Measurements from ENCODE around the gene CEP57L1.

CEP57L1 gene

DNA sequence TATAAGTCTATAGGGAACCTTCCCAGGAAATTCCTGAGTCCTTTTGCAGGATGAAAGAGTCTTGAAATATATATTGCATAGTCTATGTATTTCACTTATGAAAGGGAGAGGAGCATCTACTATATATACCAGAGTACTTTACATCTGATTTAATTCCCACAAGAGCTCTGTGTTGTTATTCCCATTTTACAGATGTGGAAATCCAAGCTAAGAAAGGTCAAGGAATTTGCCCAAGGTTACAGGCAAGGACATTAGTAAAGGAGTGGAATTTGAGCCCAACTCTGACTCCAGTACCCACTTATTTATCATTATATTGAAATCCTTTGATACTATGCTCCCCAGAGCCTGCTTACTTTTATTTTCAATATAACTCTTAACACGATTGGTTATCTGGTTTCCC lies 3.2 kb upstream of the CEP57L1 start:
- TF ChIP-seq, protein P1, sequence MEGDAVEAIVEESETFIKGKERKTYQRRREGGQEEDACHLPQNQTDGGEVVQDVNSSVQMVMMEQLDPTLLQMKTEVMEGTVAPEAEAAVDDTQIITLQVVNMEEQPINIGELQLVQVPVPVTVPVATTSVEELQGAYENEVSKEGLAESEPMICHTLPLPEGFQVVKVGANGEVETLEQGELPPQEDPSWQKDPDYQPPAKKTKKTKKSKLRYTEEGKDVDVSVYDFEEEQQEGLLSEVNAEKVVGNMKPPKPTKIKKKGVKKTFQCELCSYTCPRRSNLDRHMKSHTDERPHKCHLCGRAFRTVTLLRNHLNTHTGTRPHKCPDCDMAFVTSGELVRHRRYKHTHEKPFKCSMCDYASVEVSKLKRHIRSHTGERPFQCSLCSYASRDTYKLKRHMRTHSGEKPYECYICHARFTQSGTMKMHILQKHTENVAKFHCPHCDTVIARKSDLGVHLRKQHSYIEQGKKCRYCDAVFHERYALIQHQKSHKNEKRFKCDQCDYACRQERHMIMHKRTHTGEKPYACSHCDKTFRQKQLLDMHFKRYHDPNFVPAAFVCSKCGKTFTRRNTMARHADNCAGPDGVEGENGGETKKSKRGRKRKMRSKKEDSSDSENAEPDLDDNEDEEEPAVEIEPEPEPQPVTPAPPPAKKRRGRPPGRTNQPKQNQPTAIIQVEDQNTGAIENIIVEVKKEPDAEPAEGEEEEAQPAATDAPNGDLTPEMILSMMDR (conservative IDR thresholded peaks at IDR 0.05; ENCODE audit: control insufficient read depth, insufficient read depth, low read depth, low read length): no peak
- peak overlapping the region; percentile 86 for H3K4me3 ChIP-seq (ENCODE audit: control insufficient read depth, low read depth, low read length)
- no peak for DNase-seq (ENCODE audit: low read depth)

DNA sequence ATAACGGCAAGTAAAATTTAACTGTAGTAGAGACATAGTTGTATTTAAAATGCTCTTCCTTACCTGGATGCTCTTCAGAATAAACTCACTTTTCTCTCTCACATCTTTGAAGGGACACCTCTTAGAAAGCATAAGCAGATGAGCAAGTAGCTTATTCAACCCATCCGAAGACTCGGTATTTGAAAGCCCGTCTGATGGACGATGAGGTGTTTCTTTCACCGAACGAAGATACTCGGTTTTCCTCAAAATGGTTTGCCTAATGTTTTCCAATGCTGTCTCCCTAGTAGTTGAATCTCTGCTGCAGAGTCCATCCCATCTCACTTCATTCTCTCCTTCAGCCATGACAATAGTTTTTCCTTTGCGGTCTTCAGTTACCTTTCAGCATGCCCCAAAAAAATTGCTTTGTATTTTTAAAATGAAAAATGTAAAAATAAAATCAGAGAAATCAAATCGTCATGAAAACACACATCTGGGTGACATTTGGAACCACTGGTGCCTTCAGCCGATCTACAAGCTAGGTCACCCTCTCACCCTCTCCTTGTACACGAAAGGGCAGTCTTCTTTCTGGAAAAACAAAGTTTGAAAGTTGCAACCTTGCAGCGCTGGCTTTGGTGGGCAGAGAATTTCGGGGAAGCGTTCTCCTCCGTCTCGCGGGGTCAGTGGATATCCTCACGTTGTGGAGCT lies 1.4 kb upstream of the CEP57L1 start:
- H3K4me3 ChIP-seq (ENCODE audit: control insufficient read depth, low read depth, low read length): peak overlapping the region; percentile 86

DNA sequence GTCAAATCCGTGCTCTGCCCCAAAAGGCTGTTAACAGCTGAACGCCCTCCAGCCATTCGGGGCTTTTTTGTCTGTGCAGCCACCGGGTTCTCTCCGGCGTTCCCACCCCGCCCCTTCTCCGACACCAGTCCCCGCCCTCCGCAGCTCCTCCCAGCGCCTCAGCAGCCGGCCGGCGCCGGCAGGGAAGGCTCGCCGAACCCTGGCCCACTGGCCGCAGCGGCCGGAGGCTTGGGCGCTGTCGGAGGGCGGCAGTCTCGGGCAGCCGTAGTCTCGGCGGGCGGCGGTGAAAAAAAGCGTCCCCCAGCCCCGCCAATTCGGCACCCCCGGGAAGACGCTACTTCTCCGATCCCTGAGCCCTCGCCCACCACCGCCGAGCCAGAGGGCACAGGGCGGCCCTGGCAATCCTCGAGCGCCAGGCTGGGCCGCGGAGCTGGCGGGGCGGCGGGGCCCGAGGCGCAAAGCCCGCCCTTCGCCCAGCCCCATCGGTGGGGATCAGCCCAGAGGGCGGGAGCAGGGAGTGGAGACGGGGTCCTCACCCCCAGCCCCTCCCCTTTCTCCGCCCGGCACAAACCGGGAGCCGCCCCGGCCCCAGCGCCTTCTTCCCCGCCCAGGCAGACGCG lies 781 bp upstream of the CEP57L1 start, which contains the start of gene SESN1:
Gene SESN1 (minus strand): TSS at position 431 of the 620 bp plus-strand sequence. CDS start 773 bp downstream, outside the sequence.
- peak; percentile 88 for DNase-seq (ENCODE audit: low read depth)
- TF ChIP-seq, protein P1 (conservative IDR thresholded peaks at IDR 0.05; ENCODE audit: control insufficient read depth, insufficient read depth, low read depth, low read length): no peak
- H3K4me3 ChIP-seq (ENCODE audit: control insufficient read depth, low read depth, low read length): peak within 1 kb of the TSS; percentile 86

More for the DNA sequence above, 1.4 kb upstream of the CEP57L1 start:
- TF ChIP-seq, protein P1 (conservative IDR thresholded peaks at IDR 0.05; ENCODE audit: control insufficient read depth, insufficient read depth, low read depth, low read length): no peak
- DNase-seq (ENCODE audit: low read depth): peak; percentile 21

DNA sequence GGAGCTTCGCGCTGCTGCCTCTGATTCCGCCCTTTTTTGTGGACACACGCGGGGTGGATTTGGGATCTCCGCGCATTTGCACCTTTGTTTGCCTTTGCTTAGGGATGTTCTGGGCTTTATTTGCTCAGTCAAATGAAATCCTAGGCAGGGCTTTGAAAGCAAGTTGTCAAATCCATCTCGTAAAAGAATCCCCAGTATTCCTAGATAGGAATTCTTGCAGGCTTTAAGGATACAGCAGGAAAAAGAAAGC lies 453 bp downstream of the CEP57L1 start:
- TF ChIP-seq, protein P1 (conservative IDR thresholded peaks at IDR 0.05; ENCODE audit: control insufficient read depth, insufficient read depth, low read depth, low read length): no peak
- peak overlapping the region; percentile 86 for H3K4me3 ChIP-seq (ENCODE audit: control insufficient read depth, low read depth, low read length)
- no peak for DNase-seq (ENCODE audit: low read depth)

DNA sequence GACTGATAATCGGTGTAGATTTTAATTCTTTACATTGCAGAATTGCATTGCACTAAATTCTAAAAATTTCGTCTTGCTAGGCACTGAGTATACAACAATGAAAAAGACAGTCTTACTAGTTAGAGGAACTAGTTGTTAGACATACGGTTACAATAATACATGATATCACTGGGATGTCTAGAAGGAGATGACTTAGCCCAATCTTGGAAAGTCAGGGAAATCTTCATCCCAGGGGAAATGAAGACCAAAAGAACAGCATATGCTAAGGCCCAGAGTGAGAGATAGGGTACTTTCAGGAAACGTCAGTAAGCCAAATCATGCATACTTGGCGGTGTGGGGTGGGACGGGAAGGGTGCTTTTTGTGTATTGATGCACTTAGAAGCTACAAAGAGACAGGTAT lies 901 bp downstream of the CEP57L1 start:
- peak; percentile 56 for DNase-seq (ENCODE audit: low read depth)
- TF ChIP-seq, protein P1 (conservative IDR thresholded peaks at IDR 0.05; ENCODE audit: control insufficient read depth, insufficient read depth, low read depth, low read length): no peak
- H3K4me3 ChIP-seq (ENCODE audit: control insufficient read depth, low read depth, low read length): peak overlapping the region; percentile 86

DNA sequence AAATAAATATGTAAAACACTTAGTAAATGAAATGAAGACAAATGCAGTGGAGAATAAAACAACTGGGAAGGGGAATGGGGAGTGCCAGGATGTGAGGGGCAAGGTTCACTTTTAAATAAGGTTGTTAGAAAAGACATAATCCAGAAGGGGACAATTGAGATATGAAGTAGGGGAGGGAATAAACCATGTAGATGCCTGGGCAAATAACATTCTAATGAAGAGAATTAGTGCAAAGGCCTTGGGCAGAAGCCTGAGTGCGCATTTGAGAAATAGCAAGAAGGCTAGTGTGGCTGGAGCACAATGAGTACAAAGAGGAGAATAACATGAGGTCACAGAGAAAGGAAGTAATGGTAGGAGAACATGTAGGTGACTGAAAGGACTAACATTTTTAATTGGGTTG lies 2.4 kb downstream of the CEP57L1 start:
- DNase-seq (ENCODE audit: low read depth): no peak
- TF ChIP-seq, protein P1 (conservative IDR thresholded peaks at IDR 0.05; ENCODE audit: control insufficient read depth, insufficient read depth, low read depth, low read length): no peak
- no peak overlapping the region for H3K4me3 ChIP-seq (ENCODE audit: control insufficient read depth, low read depth, low read length)
